Common myeloid progenitor, CD34-positive (primary cell): Measurements from ENCODE around the gene PNPLA2.

Experiments used
- CTCF ChIA-PET: fragments of 350-600 bp; sonication (Branson Sonifier 250); formaldehyde crosslinking; loops from one replicate; lab custom pipeline; 2021; ENCODE audit warnings: antibody characterized with exemption; lab: Charles Lee
- POLR2A ChIA-PET: fragments of 350-600 bp; sonication (Branson Sonifier 250); formaldehyde crosslinking; loops from one replicate; lab custom pipeline; 2021; ENCODE audit warnings: antibody characterized with exemption; lab: Charles Lee
- DNase-seq, 3 donors: peaks; one replicate each; pipeline versions ENCODE4 v3.0.0 to v3.0.0-alpha.2; 2013
- H3K27ac ChIP-seq, 2 experiments: 1 replicate in 1 of 2; 2 replicates in 1 of 2; pipeline ENCODE4 v1.7.0; 2013; ENCODE audit warnings: inconsistent platforms in 2 of 2, low read length in 2 of 2, mild to moderate bottlenecking in 2 of 2, low read depth in 1 of 2, moderate library complexity in 1 of 2; ENCODE audit not compliant: severe bottlenecking in 2 of 2, insufficient read depth in 1 of 2, poor library complexity in 1 of 2
- H3K27me3 ChIP-seq, 5 experiments: replicated peaks in 2 of 5; 1 replicate in 3 of 5; 2 replicates in 2 of 5; pipeline versions ENCODE4 v1.6.1 to v1.7.0; 2013; ENCODE audit warnings: low read length in 4 of 5, mild to moderate bottlenecking in 2 of 5, moderate library complexity in 2 of 5, inconsistent platforms in 1 of 5; ENCODE audit not compliant: insufficient read depth in 5 of 5, control insufficient read depth in 4 of 5
- H3K36me3 ChIP-seq, 4 experiments: 1 replicate in 2 of 4; 2 replicates in 2 of 4; pipeline versions ENCODE4 v1.6.1 to v1.7.0; 2013; ENCODE audit warnings: low read length in 3 of 4, control low read depth in 1 of 4, mild to moderate bottlenecking in 1 of 4; ENCODE audit not compliant: control insufficient read depth in 4 of 4, insufficient read depth in 4 of 4
- H3K4me1 ChIP-seq, 4 experiments: 1 replicate in 3 of 4; 2 replicates in 1 of 4; pipeline versions ENCODE4 v1.6.1 to v1.7.1; 2013; ENCODE audit warnings: low read length in 3 of 4, mild to moderate bottlenecking in 3 of 4, control low read depth in 1 of 4, inconsistent platforms in 1 of 4, moderate library complexity in 1 of 4; ENCODE audit not compliant: control insufficient read depth in 4 of 4, insufficient read depth in 4 of 4; ENCODE audit errors: control extremely low read depth in 1 of 4
- H3K4me3 ChIP-seq, 7 experiments: 1 replicate in 4 of 7; 2 replicates in 3 of 7; pipeline versions ENCODE4 v1.5.1 to v1.7.0; 2013; ENCODE audit warnings: mild to moderate bottlenecking in 7 of 7, low read length in 6 of 7, moderate library complexity in 6 of 7, inconsistent platforms in 2 of 7, low read depth in 2 of 7, control low read depth in 1 of 7; ENCODE audit not compliant: insufficient read depth in 4 of 7, control insufficient read depth in 1 of 7; ENCODE audit errors: extremely low read depth in 1 of 7
- H3K9me3 ChIP-seq, 5 experiments: 1 replicate in 4 of 5; 2 replicates in 1 of 5; pipeline versions ENCODE4 v1.6.1 to v1.7.1; 2013; ENCODE audit warnings: low read length in 4 of 5, mild to moderate bottlenecking in 2 of 5, inconsistent platforms in 1 of 5, low read depth in 1 of 5, moderate library complexity in 1 of 5; ENCODE audit not compliant: control insufficient read depth in 4 of 5, insufficient read depth in 2 of 5; ENCODE audit errors: control extremely low read depth in 1 of 5
- WGBS: methylation state at CpG from one replicate; pipeline ENCODE4 v1.1.5; 2013; ENCODE audit not compliant: insufficient coverage; 5-methylcytosine and 5-hydroxymethylcytosine counted together

Gene PNPLA2

GRCh38 chr11:787084-787675, 31.5 kb upstream of the PNPLA2 start:
- DNase-seq = no peak
- CTCF ChIA-PET = interaction anchor here (1.1 to 1.7 kb wide), 2 partner anchors 10 to 11 kb away, joined by 3 to 5 read pairs; no protein-coding TSS in a partner anchor
- Histone ChIP-seq H3K4me1 (peaks cover 0 to 12% (median 7%) of the 10 kb centered on the region in 4 experiments), H3K4me3 (no peak overlapping the region), H3K27ac (no peak overlapping the region), H3K27me3 (peaks cover 0 to 30% (median 9%) of the 10 kb centered on the region in 5 experiments), H3K36me3 (peaks cover 0 to 12% (median 6%) of the 10 kb centered on the region in 4 experiments), H3K9me3 (no peaks in the 10 kb centered on the region)
- POLR2A ChIA-PET = no interaction called here
- 96% methylated on average over 20 of the region's 24 CpGs for WGBS

- WGBS = 68% methylated on average over 18 of the region's 28 CpGs
- Histone ChIP-seq H3K9me3 (no peaks in the 10 kb centered on the region), H3K4me1 (peaks cover 0 to 12% (median 7%) of the 10 kb centered on the region in 4 experiments), H3K27ac (no peak overlapping the region), H3K27me3 (peaks cover 0 to 30% (median 9%) of the 10 kb centered on the region in 5 experiments), H3K4me3 (peak overlapping the region in 1 of 7 experiments; percentile 42), H3K36me3 (peaks cover 0 to 20% (median 11%) of the 10 kb centered on the region in 4 experiments)
- POLR2A ChIA-PET = no interaction called here
- peak in 1 of 3 donors; percentile 22 for DNase-seq
- CTCF ChIA-PET = no interaction called here
Observed at GRCh38 chr11:788009-788640, 30.6 kb upstream of the PNPLA2 start.

GRCh38 chr11:788953-789940, 29.5 kb upstream of the PNPLA2 start:
- Histone ChIP-seq H3K4me1 (peaks cover 0 to 10% (median 7%) of the 10 kb centered on the region in 4 experiments), H3K27ac (no peak overlapping the region), H3K9me3 (no peaks in the 10 kb centered on the region), H3K36me3 (peaks cover 4 to 28% (median 17%) of the 10 kb centered on the region in 4 experiments), H3K27me3 (peaks cover 0 to 30% (median 9%) of the 10 kb centered on the region in 5 experiments), H3K4me3 (no peak overlapping the region)
- ChIA-PET POLR2A (no interaction called here), CTCF (no interaction called here)
- 59% methylated on average over 24 of the region's 31 CpGs for WGBS
- DNase-seq = no peak

- POLR2A ChIA-PET = no interaction called here
- H3K4me3 ChIP-seq = no peak within 1 kb of the TSS
Observed at GRCh38 chr11:789943-790342, 28.8 kb upstream of the PNPLA2 start, which contains the start of gene CEND1. Gene CEND1, minus strand, starts transcription at chr11:790090. Its CDS starts 1,514 bp downstream, at chr11:788576.

GRCh38 chr11:790721-791564, 27.8 kb upstream of the PNPLA2 start:
- POLR2A ChIA-PET = no interaction called here
- CTCF ChIA-PET = interaction anchor here (1.0 kb wide), 1 partner anchor 32 kb away, joined by 6 read pairs; no protein-coding TSS in a partner anchor

More at GRCh38 chr11:789943-790342, 28.8 kb upstream of the PNPLA2 start, which contains the start of gene CEND1:
- peaks cover 0 to 30% (median 9%) of the 10 kb centered on the region in 5 experiments for H3K27me3 ChIP-seq
- peaks cover 0 to 10% (median 7%) of the 10 kb centered on the region in 4 experiments for H3K4me1 ChIP-seq
- H3K9me3 ChIP-seq = no peaks in the 10 kb centered on the region
- WGBS = 8% methylated on average over 29 of the region's 44 CpGs
- CTCF ChIA-PET = no interaction called here
- no peak within 1 kb of the TSS for H3K27ac ChIP-seq
- peak in 2 of 3 donors; percentile 25 to 26 for DNase-seq
- peaks cover 4 to 34% (median 20%) of the 10 kb centered on the region in 4 experiments for H3K36me3 ChIP-seq

More at GRCh38 chr11:790721-791564, 27.8 kb upstream of the PNPLA2 start:
- WGBS = 88% methylated on average over 13 of the region's 18 CpGs
- Histone ChIP-seq H3K27me3 (peaks cover 0 to 30% (median 9%) of the 10 kb centered on the region in 5 experiments), H3K36me3 (peaks cover 4 to 34% (median 20%) of the 10 kb centered on the region in 4 experiments), H3K4me1 (peaks cover 0 to 20% (median 15%) of the 10 kb centered on the region in 4 experiments), H3K27ac (no peak overlapping the region), H3K9me3 (no peaks in the 10 kb centered on the region), H3K4me3 (no peak overlapping the region)
- DNase-seq = no peak
